GM12878 (cell line): ENCODE data around the gene DNAJC15. TPM values are rescaled to one million over a fixed set of nuclear protein-coding genes. Genes with fewer than 3 reads are reported as not detected.

Experiments
- ATAC-seq: fragments of 200-7000 bp; cut with Tn5 transposase; 3 replicates; pipeline ENCODE4 v1.9.1; 2020; ENCODE audit warnings: mild to moderate bottlenecking, moderate library complexity
- BruUV-seq: library from RNA; stranded (reverse); fragments of 400-500 nt; replicated peaks from 2 replicates; lab custom pipeline; 2021; lab: Mats Ljungman, UMichigan
- CTCF ChIA-PET: fragments of 300-600 bp; sonication (Branson Sonifier 250); formaldehyde crosslinking; extraction: SDS; loops from one replicate; lab custom pipeline; 2021; ENCODE audit warnings: inconsistent platforms; lab: Yijun Ruan, JAX
- POLR2A ChIA-PET: fragments of 350-600 bp; formaldehyde crosslinking; extraction: SDS; loops from one replicate; lab custom pipeline; 2021; ENCODE audit warnings: inconsistent platforms; lab: Charles Lee
- RAD21 ChIA-PET: fragments of 300-600 bp; sonication (Branson Sonifier 250); formaldehyde crosslinking; loops from one replicate; lab custom pipeline; 2023; ENCODE audit warnings: antibody characterized with exemption; ENCODE audit not compliant: unreplicated experiment; lab: Charles Lee
- SMC1A ChIA-PET: fragments of 300-600 bp; sonication (Branson Sonifier 250); formaldehyde crosslinking; loops from one replicate; lab custom pipeline; 2023; ENCODE audit not compliant: unreplicated experiment, uncharacterized antibody; lab: Charles Lee
- DNase-seq: peaks from one replicate; pipeline ENCODE4 v3.0.0-alpha.2; 2011; ENCODE audit warnings: low read depth, low spot score
- FAIRE-seq: peaks from 3 replicates; lab custom pipeline; 2011; peaks lifted over from hg19 to GRCh38; lab: Jason Lieb, UNC
- H2AFZ ChIP-seq: 2 replicates; pipeline ENCODE4 v1.6.0; 2011; ENCODE audit warnings: low read depth, low read length, control low read depth; ENCODE audit not compliant: control insufficient read depth
- H3K27ac ChIP-seq: 2 replicates; pipeline ENCODE4 v1.5.1; 2011; ENCODE audit warnings: control low read depth; ENCODE audit not compliant: control insufficient read depth, insufficient read depth
- H3K27me3 ChIP-seq, 2 experiments: replicated peaks in 1 of 2; 2 replicates each; pipeline versions ENCODE4 v1.6.0 to v1.6.1; 2011; ENCODE audit warnings: low read length in 1 of 2; ENCODE audit not compliant: control insufficient read depth in 2 of 2, insufficient read depth in 2 of 2
- H3K36me3 ChIP-seq, 2 experiments: 2 replicates each; pipeline ENCODE4 v1.5.1; 2011; ENCODE audit warnings: low read length in 1 of 2; ENCODE audit not compliant: control insufficient read depth in 2 of 2, insufficient read depth in 2 of 2
- H3K4me1 ChIP-seq: 2 replicates; pipeline ENCODE4 v1.6.1; 2011; ENCODE audit warnings: mild to moderate bottlenecking, low read length, moderate library complexity, mixed read lengths; ENCODE audit not compliant: control insufficient read depth, insufficient read depth
- H3K4me2 ChIP-seq: 2 replicates; pipeline ENCODE4 v1.6.0; 2011; ENCODE audit warnings: control low read depth; ENCODE audit not compliant: control insufficient read depth, insufficient read depth
- H3K4me3 ChIP-seq: fragments of 200-600 bp; sonication (generic); 2 replicates; pipeline ENCODE4 v1.5.1; 2016
- H3K79me2 ChIP-seq: 2 replicates; pipeline ENCODE4 v1.6.0; 2011; ENCODE audit warnings: low read length; ENCODE audit not compliant: control insufficient read depth, insufficient read depth
- H3K9ac ChIP-seq: 2 replicates; pipeline ENCODE4 v1.8.0; 2011; ENCODE audit warnings: low read length, control low read depth, mixed read lengths; ENCODE audit not compliant: control insufficient read depth, insufficient read depth
- H3K9me3 ChIP-seq: replicated peaks from 3 replicates; pipeline ENCODE4 v1.5.1; 2011; ENCODE audit warnings: mild to moderate bottlenecking, low read length; ENCODE audit not compliant: control insufficient read depth, insufficient read depth
- H4K20me1 ChIP-seq: 2 replicates; pipeline ENCODE4 v1.6.0; 2011; ENCODE audit not compliant: control insufficient read depth, insufficient read depth
- BCL11A ChIP-seq: IDR thresholded peaks from 2 replicates; pipeline ENCODE4 v1.6.1; 2011; ENCODE audit warnings: low read depth, low read length
- CBX3 ChIP-seq: fragments of 200-600 bp; sonication (generic); IDR thresholded peaks from 2 replicates; pipeline ENCODE4 v1.6.1; 2016; ENCODE audit warnings: low read depth, borderline replicate concordance
- GABPA ChIP-seq: IDR thresholded peaks from 2 replicates; pipeline ENCODE4 v1.6.1; 2014; ENCODE audit warnings: antibody characterized with exemption, low read depth, mild to moderate bottlenecking, inconsistent platforms
- GATAD2B ChIP-seq: fragments of 450-650 bp; conservative IDR thresholded peaks from 2 replicates; pipeline ENCODE4 v1.6.1; 2017; ENCODE audit warnings: low read depth, mild to moderate bottlenecking, moderate library complexity
- KLF5 ChIP-seq: fragments of 450-650 bp; IDR thresholded peaks from 2 replicates; pipeline ENCODE4 v1.6.1; 2014; ENCODE audit warnings: mild to moderate bottlenecking; ENCODE audit not compliant: partially characterized antibody
- NFIC ChIP-seq: IDR thresholded peaks from 2 replicates; pipeline ENCODE4 v1.6.1; 2012; ENCODE audit warnings: low read depth, mild to moderate bottlenecking, inconsistent platforms, low read length, moderate library complexity
- NRF1 ChIP-seq: conservative IDR thresholded peaks from 2 replicates; pipeline ENCODE4 v1.6.1; 2011; ENCODE audit warnings: mild to moderate bottlenecking, low read depth, low read length, improper control_type of control experiment
- PAX5 ChIP-seq: IDR thresholded peaks from 2 replicates; pipeline ENCODE4 v1.6.1; 2011; ENCODE audit warnings: low read depth, low read length, borderline replicate concordance
- PAX8 ChIP-seq: fragments of 450-650 bp; IDR thresholded peaks from 2 replicates; pipeline ENCODE4 v1.6.1; 2017; ENCODE audit warnings: mild to moderate bottlenecking, moderate library complexity
- RB1 ChIP-seq: fragments of 450-650 bp; formaldehyde crosslinking; IDR thresholded peaks from 2 replicates; pipeline ENCODE4 v1.6.1; 2017; ENCODE audit warnings: mild to moderate bottlenecking, borderline replicate concordance
- RBBP5 ChIP-seq: fragments of 200-600 bp; sonication (generic); conservative IDR thresholded peaks from 2 replicates; pipeline ENCODE4 v1.6.1; 2016
- SREBF2 ChIP-seq: IDR thresholded peaks from 2 replicates; pipeline ENCODE4 v1.6.1; 2012; ENCODE audit warnings: mild to moderate bottlenecking, low read length
- ZBED1 ChIP-seq: IDR thresholded peaks from 2 replicates; pipeline ENCODE4 v1.6.1; 2016; ENCODE audit warnings: borderline replicate concordance
- ZNF217 ChIP-seq: fragments of 450-650 bp; IDR thresholded peaks from 2 replicates; pipeline ENCODE4 v1.6.1; 2017; ENCODE audit warnings: antibody characterized with exemption, mild to moderate bottlenecking
- WGBS: methylation state at CpG from one replicate; pipeline ENCODE4 v1.1.6; 2016; ENCODE audit warnings: low lambda C conversion rate; ENCODE audit not compliant: insufficient replicate concordance, insufficient coverage; ENCODE audit errors: missing lambda C conversion rate; 5-methylcytosine and 5-hydroxymethylcytosine counted together
- in situ Hi-C: fragments of 300-500 bp; cut with MboI; formaldehyde crosslinking; loops from 9 replicates; pipeline ENCODE4 v1.14.3; 2018; ENCODE audit warnings: mixed read lengths
- intact Hi-C: fragments of 100-400 bp; cut with micrococcal nuclease; formaldehyde crosslinking; loops from one replicate; pipeline ENCODE4 v1.14.2; 2022; ENCODE audit not compliant: unreplicated experiment
- polyA plus RNA-seq, 11 experiments: library from polyadenylated mRNA; depleted of rRNA in 4 of 11; unstranded in 6 of 11; stranded (reverse) in 5 of 11; fragments of >200 nt; fragmentation: Nextera tagmentation in 4 of 11; fragmentation: Illumina TruSeq in 1 of 11; extraction: Ambion mirVana in 4 of 11; extraction: Trizol in 1 of 11; gene quantifications; 1 replicate in 1 of 11; 2 replicates in 10 of 11; pipeline versions ENCODE4 v1.2.1 to v1.2.3, GENCODE V29; 2011 to 2016; ENCODE audit warnings: inconsistent platforms in 2 of 11, missing spikeins in 2 of 11, low read depth in 1 of 11
- total RNA-seq, 4 experiments: library from RNA; depleted of rRNA in 3 of 4; stranded (reverse); fragments of >200 nt in 3 of 4; fragmentation: Illumina TruSeq in 1 of 4; extraction: Trizol in 1 of 4; gene quantifications; 2 replicates each; pipeline versions ENCODE4 v1.2.1 to v1.2.3, GENCODE V29; 2013 to 2021
- TF ChIP-seq, protein P1 (sequence below): IDR thresholded peaks from 2 replicates; pipeline ENCODE4 v1.6.1; 2011; ENCODE audit warnings: low read depth, mild to moderate bottlenecking, low read length, moderate library complexity, borderline replicate concordance; ENCODE audit errors: extremely low read depth
- TF ChIP-seq, protein P2 (sequence below): fragments of 450-650 bp; IDR thresholded peaks from 2 replicates; pipeline ENCODE4 v1.6.1; 2017; ENCODE audit warnings: antibody characterized with exemption, mild to moderate bottlenecking, moderate library complexity
- TF ChIP-seq, protein P3 (sequence below): IDR thresholded peaks from 2 replicates; pipeline ENCODE4 v1.6.1; 2012; ENCODE audit warnings: low read length, inconsistent platforms
- TF ChIP-seq, protein P4 (sequence below): IDR thresholded peaks from 2 replicates; pipeline ENCODE4 v1.6.1; 2012; ENCODE audit warnings: low read depth, low read length, improper control_type of control experiment

DNAJC15 gene
- total and polyA plus RNA-seq, 10 of the 15 experiments (the other 5 are each of a cell fraction or from before 2014, with no cell fraction given), result 13.1 to 104 (median 54.4) TPM

DNA sequence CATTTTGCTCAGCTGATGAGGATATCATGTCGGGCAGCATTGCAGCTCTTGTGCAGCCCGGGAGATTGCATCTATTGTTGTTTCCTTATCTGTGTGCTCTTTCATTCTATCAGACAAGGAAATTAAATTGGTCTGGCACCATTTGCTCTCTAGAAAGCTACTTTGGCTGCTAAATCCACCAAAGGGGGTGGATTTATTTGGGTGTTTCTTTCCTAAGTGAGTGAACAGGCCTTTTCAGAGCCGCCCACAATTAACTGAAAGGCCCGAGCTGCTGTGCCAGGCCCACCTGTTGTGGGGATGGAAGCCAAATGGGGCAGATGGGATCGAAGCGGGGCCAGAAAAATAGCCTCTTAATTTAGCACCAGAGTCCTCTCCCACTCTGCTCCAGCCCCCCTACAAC is 99.4 kb downstream of the DNAJC15 start (continued):
- TF ChIP-seq, protein P1, sequence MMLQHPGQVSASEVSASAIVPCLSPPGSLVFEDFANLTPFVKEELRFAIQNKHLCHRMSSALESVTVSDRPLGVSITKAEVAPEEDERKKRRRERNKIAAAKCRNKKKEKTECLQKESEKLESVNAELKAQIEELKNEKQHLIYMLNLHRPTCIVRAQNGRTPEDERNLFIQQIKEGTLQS, result no peak
- TF ChIP-seq, protein P2, sequence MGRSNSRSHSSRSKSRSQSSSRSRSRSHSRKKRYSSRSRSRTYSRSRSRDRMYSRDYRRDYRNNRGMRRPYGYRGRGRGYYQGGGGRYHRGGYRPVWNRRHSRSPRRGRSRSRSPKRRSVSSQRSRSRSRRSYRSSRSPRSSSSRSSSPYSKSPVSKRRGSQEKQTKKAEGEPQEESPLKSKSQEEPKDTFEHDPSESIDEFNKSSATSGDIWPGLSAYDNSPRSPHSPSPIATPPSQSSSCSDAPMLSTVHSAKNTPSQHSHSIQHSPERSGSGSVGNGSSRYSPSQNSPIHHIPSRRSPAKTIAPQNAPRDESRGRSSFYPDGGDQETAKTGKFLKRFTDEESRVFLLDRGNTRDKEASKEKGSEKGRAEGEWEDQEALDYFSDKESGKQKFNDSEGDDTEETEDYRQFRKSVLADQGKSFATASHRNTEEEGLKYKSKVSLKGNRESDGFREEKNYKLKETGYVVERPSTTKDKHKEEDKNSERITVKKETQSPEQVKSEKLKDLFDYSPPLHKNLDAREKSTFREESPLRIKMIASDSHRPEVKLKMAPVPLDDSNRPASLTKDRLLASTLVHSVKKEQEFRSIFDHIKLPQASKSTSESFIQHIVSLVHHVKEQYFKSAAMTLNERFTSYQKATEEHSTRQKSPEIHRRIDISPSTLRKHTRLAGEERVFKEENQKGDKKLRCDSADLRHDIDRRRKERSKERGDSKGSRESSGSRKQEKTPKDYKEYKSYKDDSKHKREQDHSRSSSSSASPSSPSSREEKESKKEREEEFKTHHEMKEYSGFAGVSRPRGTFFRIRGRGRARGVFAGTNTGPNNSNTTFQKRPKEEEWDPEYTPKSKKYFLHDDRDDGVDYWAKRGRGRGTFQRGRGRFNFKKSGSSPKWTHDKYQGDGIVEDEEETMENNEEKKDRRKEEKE, result no peak
- TF ChIP-seq NRF1 (no peak), BCL11A (no peak), NFIC (no peak), RBBP5 (no peak), CBX3 (no peak), ZBED1 (no peak), PAX5 (no peak), ZNF217 (no peak), KLF5 (no peak)

DNA sequence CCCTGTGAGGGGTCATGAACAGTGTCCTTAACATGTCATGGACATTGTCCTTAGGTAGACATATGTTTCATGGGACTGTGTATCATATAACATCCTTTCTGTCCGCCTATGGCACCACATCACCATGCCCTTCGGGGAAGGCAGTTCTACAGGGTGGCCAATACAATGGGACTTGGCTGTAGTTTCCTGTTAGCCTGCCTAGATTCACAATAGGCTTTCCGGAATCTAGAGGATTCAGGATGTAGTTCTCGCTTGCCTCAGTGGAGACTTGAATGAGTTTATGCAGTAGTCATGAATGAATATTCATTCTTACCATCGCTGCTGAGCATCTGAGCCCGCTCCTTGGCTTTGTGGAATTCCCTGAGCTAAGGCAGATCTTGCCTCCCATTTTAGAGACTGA is 100.5 kb downstream of the DNAJC15 start:
- RAD21 ChIA-PET, result no interaction called here
- Histone ChIP-seq H3K27me3 (no peaks in the 10 kb centered on the region), H3K4me1 (0 out of 2 replicates have a peak, but pooled peaks cover 8% of the 10 kb centered on the region), H3K9ac (no peak overlapping the region), H3K36me3 (no peaks in the 10 kb centered on the region), H3K9me3 (no peaks in the 10 kb centered on the region), H3K4me2 (no peak overlapping the region), H2AFZ (no peak overlapping the region), H3K79me2 (no peaks in the 10 kb centered on the region), H3K4me3 (no peak overlapping the region), H4K20me1 (no peaks in the 10 kb centered on the region), H3K27ac (no peak overlapping the region)
- CTCF ChIA-PET, result no interaction called here
- ATAC-seq (no peak), DNase-seq (no peak), FAIRE-seq (no peak)
- POLR2A ChIA-PET, result no interaction called here
- no TSS peak for BruUV-seq
- SMC1A ChIA-PET, result interaction anchor here (1.2 kb wide), 1 partner anchor 9 kb away, joined by 3 read pairs; no protein-coding TSS in a partner anchor
- intact Hi-C loops, result no loop called here
- in situ Hi-C loops, result no loop called here
- 93% methylated on average over 6 of the region's 6 CpGs for WGBS
- TF ChIP-seq KLF5, result no peak
- no peak for TF ChIP-seq GABPA
- TF ChIP-seq, protein P3, sequence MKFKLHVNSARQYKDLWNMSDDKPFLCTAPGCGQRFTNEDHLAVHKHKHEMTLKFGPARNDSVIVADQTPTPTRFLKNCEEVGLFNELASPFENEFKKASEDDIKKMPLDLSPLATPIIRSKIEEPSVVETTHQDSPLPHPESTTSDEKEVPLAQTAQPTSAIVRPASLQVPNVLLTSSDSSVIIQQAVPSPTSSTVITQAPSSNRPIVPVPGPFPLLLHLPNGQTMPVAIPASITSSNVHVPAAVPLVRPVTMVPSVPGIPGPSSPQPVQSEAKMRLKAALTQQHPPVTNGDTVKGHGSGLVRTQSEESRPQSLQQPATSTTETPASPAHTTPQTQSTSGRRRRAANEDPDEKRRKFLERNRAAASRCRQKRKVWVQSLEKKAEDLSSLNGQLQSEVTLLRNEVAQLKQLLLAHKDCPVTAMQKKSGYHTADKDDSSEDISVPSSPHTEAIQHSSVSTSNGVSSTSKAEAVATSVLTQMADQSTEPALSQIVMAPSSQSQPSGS, result no peak
- TF ChIP-seq NFIC, result no peak
- TF ChIP-seq, protein P4, sequence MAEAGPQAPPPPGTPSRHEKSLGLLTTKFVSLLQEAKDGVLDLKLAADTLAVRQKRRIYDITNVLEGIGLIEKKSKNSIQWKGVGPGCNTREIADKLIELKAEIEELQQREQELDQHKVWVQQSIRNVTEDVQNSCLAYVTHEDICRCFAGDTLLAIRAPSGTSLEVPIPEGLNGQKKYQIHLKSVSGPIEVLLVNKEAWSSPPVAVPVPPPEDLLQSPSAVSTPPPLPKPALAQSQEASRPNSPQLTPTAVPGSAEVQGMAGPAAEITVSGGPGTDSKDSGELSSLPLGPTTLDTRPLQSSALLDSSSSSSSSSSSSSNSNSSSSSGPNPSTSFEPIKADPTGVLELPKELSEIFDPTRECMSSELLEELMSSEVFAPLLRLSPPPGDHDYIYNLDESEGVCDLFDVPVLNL, result no peak
- no peak for TF ChIP-seq RB1
- no peak for TF ChIP-seq PAX8
- TF ChIP-seq GATAD2B, result no peak
- no peak for TF ChIP-seq SREBF2
